Right ventricle myocardium superior (tissue), 1 donor: ENCODE measurements around the gene ENTR1. TPM values are rescaled to one million over a fixed set of nuclear protein-coding genes. Genes with fewer than 3 reads are reported as not detected.
"Not testable (repeated sequence)": the region's sequence is repeated elsewhere in the genome, so short reads cannot be mapped to it uniquely, and the experiment has no call there.

ENCODE experiments used
- ATAC-seq: fragments of 200-7000 bp; cut with Tn5 transposase; one replicate; pipeline ENCODE4 v1.9.1; 2020; ENCODE audit warnings: mild to moderate bottlenecking; ENCODE audit not compliant: poor library complexity
- DNase-seq: peaks from one replicate; pipeline ENCODE4 v3.0.0-alpha.2; 2020
- intact Hi-C: fragments of 100-400 bp; cut with DNase I; formaldehyde crosslinking; loops from one replicate; pipeline ENCODE4 v1.11.2; 2022
- total RNA-seq: library from RNA; stranded (reverse); fragmentation: NEBNext Ultra II Directional; extraction: Animal tissue kit (Norgen Biotek cat#: 25700); gene quantifications from one replicate; pipeline ENCODE4 v1.2.1, GENCODE V29; 2021
- donor health status: DM: no; HTN: yes; CAD: no; lungs with severe emphysema.

Gene ENTR1
- total RNA-seq, 1 donor from 2014 or later, result 23.3 TPM

DNA sequence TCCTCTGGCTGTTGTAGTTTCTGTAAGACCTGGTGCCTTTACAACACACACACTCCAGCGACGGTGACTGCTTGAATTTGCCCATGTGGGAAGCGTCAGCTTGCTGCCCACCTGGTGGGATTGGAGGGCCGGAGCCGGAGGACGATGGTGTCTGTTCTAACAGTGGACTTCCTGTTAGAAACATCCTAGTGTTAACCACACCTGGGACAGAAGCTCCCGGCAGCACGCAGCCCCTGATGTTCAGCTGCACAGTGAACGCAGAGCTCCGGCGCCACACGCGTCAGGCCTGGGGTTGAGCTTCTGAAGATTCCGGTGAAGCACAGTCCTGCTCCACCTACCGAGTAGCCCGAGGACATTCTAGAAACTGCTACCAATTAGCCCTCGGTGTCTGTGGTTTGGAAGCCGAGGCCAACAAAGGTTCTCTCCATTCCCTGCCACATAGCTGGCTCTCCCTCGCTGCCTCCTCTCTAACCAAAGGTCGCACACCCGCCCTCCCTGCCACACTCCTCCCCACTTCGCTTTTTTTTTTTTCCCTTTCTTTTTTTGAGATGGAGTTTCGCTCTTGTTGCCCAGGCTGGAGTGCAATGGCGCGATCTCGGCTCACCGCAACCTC, 14.4 kb upstream of the ENTR1 start:
- DNase-seq (no peak), ATAC-seq (no peak)
- intact Hi-C loops, result no loop called here

DNA sequence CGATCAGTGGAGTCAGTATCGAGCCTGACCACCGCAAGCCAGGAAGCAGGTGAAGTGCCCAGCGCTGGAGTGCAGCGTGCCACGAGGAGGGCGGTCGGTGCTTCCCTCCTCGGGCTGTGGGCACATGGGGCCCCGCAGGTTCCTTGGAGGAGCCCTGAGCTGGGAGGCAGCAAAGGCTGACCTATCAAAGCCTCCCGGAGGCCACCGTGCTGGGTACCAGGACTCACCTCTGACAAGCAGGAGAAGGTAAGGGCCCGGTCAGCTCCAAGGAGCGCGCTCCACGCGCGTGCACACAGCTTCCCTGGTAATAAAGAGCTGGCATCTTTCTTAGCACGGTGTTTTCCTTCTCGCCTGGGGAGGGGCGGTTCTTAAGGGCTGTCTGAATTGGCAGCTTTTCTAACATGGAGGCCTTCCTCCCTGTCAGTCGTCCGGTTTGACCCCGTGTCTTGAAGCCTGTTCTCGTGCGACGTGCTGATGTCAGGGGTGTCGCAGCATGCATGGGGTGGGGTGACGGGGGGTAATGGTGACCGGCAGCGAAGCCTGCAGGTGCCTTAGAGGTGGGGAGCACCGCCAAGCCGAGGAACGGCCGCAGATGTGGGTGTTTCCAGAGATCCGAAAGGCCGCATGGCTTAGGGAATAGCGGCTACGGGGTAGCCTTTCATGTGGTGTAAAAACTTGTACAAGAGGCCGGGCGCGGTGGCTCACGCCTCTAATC, 13.2 kb upstream of the ENTR1 start:
- intact Hi-C loops, result no loop called here
- DNase-seq, result no peak
- no peak for ATAC-seq

DNA sequence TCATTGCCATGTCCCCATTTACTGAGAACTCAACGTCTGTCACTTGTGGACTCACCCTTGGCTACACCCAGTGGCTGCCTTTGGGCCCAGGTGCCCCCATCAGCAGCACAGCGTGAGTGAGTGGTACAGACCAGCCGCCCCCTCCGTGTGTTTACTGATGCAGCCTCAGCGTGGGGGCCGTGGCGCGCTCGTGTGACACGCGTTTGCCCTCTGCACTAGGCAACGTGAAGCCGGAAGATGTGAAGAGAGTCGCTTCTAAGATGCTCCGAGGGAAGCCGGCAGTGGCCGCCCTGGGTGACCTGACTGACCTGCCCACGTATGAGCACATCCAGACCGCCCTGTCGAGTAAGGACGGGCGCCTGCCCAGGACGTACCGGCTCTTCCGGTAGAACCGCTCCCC, 12.5 kb upstream of the ENTR1 start:
- DNase-seq (no peak), ATAC-seq (no peak)
- intact Hi-C loops, result no loop called here

DNA sequence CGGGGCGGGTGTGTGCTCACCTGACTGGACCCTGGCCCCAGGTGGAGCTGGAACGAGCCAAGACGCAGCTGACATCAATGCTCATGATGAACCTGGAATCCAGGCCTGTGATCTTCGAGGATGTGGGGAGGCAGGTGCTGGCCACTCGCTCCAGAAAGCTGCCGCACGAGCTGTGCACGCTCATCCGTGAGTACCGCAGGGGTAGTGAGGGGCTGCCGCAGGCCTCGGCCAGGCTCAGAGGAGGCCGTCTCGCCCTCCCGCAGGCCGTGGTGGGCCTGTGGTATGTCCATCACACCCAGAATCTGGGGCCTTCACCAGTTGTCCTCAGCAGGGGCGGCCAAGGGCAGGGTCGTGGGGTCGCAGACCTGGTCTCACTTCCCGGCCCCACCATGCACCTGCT, 11.4 kb upstream of the ENTR1 start:
- ATAC-seq, result no peak
- no peak for DNase-seq
- intact Hi-C loops, result no loop called here

DNA sequence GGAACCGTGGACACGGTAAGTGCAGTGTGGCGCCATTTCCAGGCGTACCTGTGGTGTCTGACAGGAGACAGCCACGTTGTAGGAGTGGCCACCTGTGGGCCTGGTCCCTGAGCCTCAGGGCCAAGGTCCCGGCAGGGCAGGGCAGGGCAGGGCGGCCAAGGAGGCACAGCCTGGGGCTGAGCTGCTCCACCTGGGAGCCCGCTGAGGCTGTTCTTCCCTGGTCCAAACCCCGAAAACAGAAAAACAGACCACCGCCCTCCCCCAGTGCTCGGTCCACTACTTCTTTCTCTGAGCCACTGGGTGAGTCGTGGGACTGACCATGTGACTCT, 8.6 kb upstream of the ENTR1 start:
- DNase-seq (no peak), ATAC-seq (no peak)
- intact Hi-C loops, result no loop called here

DNA sequence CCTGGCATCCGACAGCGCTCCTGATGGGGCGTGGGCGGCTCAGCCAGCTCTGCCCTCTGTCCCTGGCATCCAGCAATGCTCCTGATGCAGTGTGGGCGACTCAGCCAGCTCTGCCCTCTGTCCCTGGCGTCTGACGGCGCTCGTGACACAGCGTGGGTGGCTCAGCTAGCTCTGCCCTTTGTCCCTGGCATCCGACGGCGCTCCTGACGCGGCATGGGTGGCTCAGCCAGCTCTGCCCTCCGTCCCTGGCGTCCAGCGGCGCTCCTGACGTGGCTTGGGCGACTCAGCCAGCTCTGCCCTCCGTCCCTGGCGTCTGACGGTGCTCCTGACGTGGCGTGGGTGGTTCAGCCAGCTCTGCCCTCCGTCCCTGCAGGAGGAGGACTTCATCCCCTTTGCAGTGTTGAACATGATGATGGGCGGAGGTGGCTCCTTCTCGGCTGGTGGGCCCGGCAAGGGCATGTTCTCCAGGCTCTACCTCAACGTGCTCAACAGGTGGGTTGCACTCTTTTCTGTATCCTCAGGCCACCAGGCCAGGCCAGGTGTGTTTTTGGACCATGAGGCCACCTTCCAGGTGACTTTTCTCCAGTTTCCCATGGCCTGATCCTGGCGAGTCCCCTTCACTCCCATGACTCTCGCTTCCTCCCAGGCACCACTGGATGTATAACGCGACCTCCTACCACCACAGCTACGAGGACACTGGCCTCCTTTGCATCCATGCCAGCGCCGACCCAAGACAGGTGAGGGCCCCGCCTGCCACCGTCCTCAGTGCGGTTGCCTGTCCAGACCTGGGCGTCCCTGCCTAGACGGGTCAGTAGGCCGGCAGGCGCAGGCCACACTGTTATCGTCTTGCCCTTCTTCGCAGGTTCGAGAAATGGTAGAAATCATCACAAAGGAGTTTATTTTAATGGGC, 8.0 kb upstream of the ENTR1 start:
- DNase-seq, result no peak
- no peak for ATAC-seq
- intact Hi-C loops, result no loop called here

DNA sequence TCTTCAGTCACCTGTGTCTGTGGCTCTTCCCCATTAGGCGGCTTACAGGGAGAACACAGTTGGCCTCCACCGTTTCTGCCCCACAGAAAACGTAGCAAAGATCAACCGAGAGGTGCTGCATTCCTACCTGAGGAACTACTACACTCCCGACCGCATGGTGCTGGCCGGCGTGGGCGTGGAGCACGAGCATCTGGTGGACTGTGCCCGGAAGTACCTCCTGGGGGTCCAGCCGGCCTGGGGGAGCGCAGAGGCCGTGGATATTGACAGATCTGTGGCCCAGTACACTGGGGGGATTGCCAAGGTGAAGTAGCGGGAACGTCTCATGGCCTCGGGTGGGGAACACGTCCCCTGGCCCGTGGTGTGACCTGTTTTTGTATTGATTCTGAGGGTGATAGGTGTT, 6.5 kb upstream of the ENTR1 start:
- ATAC-seq (no peak), DNase-seq (no peak)
- intact Hi-C loops, result no loop called here

DNA sequence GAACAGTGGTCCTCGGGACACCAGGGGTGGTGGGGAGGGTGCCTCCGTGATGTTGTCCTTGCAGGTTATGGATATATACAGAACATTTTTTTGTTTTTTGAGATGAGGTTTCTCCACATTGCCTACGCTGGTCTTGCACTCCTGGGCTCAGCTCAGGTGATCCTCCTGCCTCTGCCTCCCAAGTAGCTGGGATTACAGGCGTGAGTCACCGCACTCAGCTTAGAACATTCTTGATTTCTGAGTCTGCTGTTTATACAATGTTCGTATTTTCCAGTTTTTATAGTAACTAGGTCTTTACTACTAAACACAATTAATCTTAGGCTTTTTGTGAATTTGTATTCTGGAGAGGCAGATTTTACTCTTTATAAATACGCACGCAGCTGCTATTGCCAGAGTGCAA, 6.0 kb upstream of the ENTR1 start:
- ATAC-seq (no peak), DNase-seq (no peak)
- intact Hi-C loops, result no loop called here

DNA sequence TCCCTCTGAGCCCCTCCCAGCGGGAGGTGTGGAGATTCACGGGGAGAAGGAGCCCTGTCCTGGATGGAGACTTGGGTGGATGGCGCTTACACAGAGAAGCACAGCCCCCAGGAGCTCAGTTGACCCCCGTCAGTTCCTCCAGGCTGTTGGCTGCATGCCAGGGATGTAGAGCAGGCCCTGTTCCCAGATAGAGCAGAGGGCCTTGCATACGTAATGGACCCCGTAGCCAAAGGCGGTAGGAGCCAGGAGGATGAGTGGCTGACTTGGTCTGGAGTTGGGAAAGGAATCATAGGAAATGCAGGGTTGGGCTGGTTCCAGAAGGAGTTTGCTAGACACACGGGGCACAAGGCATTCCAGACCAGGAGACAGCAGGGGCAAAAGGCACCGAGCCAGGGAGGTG, 2.5 kb upstream of the ENTR1 start:
- intact Hi-C loops, result no loop called here
- DNase-seq (no peak), ATAC-seq (no peak)

DNA sequence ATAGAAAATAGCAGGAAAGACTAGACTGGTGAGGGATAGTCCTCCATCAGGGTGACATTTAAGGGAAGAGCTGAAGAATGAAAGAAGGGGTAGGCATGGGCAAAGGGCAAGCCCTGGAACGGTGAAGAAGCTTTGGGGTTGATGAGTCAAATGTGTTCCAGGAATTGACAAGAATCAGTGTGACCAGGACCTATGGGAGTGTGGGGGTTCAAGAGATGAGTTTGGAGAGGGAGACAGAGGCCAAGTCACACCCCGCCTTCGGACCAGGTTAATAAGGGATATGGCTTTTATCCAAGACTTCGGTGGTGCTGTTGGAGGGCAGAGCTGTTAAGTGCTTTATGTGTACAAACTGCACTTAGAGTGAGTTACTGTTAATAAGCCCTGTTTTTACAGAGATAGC, 964 bp upstream of the ENTR1 start:
- DNase-seq, result no peak
- ATAC-seq, result no peak
- intact Hi-C loops, result no loop called here

DNA sequence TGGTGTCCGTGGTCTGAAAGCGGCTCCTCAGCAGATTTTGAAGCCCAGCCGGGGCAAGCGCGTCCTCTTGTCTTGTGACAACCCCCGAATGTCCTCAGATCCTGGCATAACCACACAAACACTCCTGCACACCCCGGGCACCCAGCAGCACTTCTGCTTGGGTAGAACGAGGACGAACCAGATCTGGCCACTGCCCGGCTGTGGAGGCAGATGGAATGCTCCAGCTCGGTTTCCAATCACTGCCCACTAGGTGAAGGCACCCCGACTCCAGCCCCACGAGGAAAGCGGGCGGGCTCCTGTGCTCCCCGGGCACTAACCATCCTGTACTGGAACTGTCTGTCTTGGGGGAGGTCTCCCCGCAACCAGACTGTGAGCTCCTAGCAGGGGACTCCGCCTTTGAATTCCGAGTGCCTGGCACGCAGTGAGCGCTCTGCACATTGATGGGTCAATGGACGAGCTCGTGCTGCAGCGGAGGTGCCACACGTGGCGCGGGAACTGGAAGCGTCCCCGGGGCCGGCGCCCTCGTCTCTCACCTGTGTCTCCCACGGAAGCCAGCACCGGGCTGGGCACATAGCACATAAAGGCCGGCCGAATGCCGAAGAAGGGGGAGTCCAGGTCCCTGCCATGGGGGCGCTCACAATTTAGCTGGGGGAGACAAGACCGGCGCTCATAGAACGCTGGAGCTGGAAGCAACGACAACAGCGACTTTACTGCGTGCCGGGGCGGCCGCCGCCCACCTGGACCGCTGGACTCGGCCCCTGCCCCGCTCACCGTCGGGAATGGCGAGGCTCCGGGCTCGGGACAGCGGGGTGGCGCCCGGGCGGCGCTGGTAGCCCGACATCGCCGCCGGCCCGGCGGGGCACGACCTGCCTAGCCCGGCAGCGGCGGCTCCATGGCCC, 608 bp downstream of the ENTR1 start:
- ATAC-seq, result peak; percentile 4
- intact Hi-C loops, result no loop called here
- no peak for DNase-seq

DNA sequence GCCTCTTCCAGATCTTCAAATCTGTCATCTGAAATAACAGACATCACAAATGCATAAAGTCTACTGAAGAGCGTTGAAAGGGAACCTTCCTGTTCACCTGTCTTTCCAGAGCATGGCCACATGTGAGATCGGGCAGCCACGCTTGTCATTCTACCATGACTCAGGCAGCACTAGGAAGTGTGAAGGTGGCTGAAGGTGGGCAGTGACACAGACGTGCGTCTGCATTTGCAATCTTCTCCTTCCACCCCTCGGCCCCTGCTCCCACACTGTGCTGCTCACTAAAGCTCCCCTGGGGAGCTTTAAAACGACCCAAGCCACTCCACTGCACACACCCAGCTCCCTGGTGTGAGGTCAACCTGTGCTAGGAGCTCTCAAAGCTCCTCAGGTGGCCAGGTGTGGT, 2.5 kb downstream of the ENTR1 start:
- ATAC-seq, result no peak
- intact Hi-C loops, result no loop called here

DNA sequence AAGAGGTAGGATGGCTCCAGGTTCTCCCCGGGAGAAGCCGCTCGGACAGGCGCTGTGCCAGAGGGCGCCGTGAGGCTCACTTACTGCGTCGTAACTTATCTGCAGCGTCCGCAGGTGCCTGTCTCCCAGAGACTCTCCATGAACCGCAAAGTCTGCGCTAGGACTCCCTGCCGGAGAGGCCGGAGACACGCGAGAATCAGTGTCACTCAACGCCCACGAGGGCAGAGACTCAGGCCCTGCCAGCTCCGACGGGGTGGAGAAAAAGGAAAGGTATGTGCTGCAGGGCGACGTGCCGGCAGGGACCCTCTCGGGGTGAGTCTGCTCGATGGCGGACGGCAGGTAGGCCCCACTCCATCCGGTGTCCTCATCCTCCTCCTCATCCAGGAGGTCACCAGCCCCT, 3.4 kb downstream of the ENTR1 start:
- not testable (repeated sequence) for ATAC-seq

More for the DNA sequence above, 2.5 kb downstream of the ENTR1 start:
- DNase-seq, result no peak

DNA sequence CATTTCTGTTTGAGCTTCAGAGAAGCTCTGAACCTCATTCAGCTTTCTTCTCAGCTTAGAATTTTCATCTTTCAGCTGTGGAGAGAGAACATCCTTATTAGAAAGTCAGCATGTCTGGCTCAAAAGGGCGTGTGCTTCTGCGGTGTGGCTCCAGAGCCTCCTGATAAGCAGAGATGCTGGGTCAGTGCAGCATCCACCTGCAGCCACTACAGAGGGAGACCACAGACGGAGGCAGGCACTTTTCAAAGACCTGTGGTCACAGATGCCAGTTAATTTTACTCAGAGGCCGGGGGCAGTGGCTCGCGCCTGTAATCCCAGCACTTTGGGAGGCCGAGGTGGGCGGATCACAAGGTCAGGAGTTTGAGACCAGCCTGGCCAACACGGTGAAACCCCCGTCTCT, 4.5 kb downstream of the ENTR1 start:
- ATAC-seq, intact Hi-C loops, DNase-seq: not testable (repeated sequence)

More for the DNA sequence above, 3.4 kb downstream of the ENTR1 start:
- DNase-seq, intact Hi-C loops: not testable (repeated sequence)

DNA sequence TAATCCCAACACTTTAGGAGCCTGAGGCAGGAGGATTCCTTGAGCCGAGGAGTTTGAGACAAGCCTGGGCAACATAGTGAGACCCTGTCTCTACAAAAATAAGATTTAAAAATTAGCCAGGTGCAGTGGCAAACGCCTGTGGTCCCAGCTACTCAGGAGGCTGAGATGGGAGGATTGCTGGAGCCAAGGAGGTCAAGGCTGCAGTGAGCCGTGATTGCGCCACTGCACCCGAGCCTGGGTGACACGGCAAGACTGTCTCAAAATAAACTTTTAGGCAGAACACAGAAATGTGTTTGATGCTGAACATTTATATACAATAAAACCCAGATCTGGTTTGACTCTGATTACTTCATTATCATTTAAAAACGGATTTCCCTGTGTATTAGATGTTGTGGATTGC, 4.9 kb downstream of the ENTR1 start:
- DNase-seq, result no peak
- intact Hi-C loops, result no loop called here
- ATAC-seq, result no peak

DNA sequence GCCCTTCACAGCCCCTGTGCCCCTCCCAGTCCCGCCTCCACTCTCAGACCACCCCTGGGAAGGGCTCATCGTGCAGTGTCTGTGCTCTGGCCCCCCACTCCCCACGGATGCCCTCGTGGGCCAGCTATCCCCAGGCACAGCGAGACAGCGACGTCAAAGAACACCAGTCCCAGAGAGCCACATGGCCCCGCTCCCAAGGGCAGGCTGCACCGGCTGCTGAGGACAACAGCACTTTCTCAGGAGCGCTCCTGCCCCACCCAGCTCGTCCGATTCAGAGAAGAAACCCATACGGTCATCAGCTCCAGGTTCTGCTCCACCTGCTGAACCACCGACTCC, 5.6 kb downstream of the ENTR1 start:
- DNase-seq (no peak), ATAC-seq (no peak)
- intact Hi-C loops, result no loop called here

DNA sequence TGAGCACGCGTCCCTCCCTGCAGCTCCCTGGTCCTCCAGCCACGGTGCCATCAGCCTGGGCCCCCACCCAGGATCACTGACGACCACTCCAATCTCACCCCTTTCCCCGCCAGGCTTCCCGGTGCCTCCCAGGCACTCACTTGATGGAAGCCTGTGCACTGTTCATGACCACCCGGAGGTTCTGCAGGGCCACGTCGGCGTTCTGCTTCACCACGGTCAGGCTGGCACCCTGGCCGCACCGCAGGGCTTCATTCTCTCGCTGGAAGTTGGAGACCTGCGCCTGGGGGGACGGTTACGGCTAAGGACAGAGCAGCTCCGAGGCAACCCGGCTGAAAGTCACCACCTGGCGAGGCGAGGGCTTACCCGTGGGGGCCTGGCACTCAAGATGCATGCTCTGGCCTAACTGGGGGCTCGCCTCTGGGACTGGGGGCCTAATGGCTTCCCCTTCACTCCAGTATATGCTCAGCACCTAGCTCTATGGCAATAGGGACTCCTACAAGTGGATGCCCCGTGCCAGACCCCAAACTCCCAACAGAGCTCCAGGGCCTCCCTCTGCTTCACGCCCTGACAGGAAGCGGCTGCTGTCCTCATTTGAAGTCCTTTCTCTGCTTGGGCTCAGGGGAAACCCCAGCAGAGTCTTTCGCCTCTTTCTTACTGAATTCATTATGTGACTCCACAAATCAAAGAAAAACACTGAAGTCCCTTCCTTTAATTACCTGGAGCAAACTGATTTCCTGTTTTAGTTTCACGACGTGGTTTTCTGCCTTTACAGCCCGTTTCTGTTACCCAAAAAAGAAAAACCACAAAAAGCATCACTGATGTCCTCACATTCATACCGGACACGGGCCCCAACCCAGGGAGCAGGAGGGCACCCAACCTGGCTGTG, 6.3 kb downstream of the ENTR1 start:
- intact Hi-C loops, result no loop called here
- DNase-seq (no peak), ATAC-seq (no peak)

DNA sequence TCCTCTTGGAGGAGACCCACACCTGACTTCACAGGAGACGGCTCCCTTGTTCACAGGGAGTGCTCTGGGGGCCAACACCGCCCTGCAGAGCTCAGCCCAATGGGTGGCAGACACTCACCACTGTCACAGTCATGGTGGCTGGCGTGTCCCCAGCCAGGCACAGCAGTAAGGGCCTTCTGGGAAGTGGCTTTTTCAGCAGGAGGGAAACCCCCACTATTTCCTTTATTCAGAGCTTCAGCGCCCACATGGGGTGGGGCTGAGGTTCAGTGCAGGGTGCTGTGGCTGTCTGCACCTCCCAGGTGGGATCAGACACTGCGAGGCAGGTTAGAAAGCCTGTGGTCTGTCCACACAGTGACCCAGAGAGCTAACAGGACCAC, 6.9 kb downstream of the ENTR1 start:
- DNase-seq, result no peak
- intact Hi-C loops, result no loop called here
- no peak for ATAC-seq
